Right ventricle myocardium inferior (tissue), 1 donor: ENCODE results near the gene BASP1. TPM values are rescaled to one million over a fixed set of nuclear protein-coding genes. Genes with fewer than 3 reads are reported as not detected.
A peak's percentile ranks its signal among the peaks of the same experiment; 100 is the strongest.

Experiments
- ATAC-seq: fragments of 200-7000 bp; cut with Tn5 transposase; one replicate; pipeline ENCODE4 v1.9.1; 2020; ENCODE audit warnings: mild to moderate bottlenecking, moderate library complexity
- DNase-seq: peaks from one replicate; pipeline ENCODE4 v3.0.0; 2021; ENCODE audit errors: missing footprints
- intact Hi-C: fragments of 100-400 bp; cut with DNase I; formaldehyde crosslinking; loops from one replicate; pipeline ENCODE4 v1.11.0; 2022
- total RNA-seq: library from RNA; stranded (reverse); fragmentation: NEBNext Ultra II Directional; extraction: Animal tissue kit (Norgen Biotek cat#: 25700); gene quantifications from one replicate; pipeline ENCODE4 v1.2.1, GENCODE V29; 2021
- donor health status: DM: no; HTN: yes; CAD: no; lungs with severe emphysema.

BASP1 gene
- total RNA-seq, 1 donor from 2014 or later, result 3.2 TPM

GRCh38 chr5:17269201-17269600, 51.8 kb downstream of the BASP1 start:
- intact Hi-C loops, result no loop called here
- ATAC-seq (no peak), DNase-seq (no peak)

DNA sequence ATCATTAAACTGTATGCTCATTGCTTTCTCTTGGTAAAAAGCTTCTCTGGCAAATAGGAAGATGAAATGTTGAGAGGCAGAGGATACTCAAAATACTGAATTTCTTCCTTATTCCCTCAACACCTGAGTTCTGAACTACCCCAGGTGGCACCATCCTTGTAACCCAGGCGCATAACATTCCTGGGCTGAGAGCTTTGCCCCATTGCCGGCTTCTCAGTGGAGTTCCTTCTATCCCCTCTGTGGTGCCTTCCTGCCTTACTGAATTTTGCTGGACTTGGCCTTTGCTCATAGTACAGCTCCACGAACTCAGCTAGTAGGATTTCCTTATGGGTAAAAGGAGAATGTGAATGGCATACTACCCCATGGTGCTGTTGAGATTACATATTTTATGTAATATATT, 54.7 kb downstream of the BASP1 start:
- DNase-seq, result no peak
- intact Hi-C loops, result no loop called here
- no peak for ATAC-seq

- intact Hi-C loops, result no loop called here
- DNase-seq (no peak), ATAC-seq (no peak)
These were observed 58.1 kb downstream of the BASP1 start for GRCh38 chr5:17275289-17276158.

DNA sequence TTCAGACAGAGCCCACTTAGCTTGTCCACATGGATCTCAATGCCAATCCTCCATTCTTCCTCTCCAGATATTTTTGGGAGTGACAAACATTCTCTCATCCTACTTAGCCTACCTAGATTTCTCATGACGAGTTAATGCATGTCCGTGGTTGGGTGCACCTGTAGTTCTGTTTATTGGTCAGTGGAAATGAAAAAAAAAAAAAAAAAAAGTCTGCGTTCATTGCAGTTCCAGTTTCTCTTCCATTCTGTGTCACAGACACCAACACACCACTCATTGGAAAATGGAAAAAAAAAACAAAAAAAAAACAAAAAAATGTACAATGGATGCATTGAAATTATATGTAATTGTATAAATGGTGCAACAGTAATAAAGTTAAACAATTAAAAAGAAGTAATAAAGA, 59.0 kb downstream of the BASP1 start:
- intact Hi-C loops, result no loop called here
- no peak for DNase-seq
- ATAC-seq, result no peak

- intact Hi-C loops, result no loop called here
- ATAC-seq (no peak), DNase-seq (no peak)
These were observed 60.5 kb downstream of the BASP1 start for GRCh38 chr5:17277907-17278306.

- DNase-seq (no peak), ATAC-seq (no peak)
- intact Hi-C loops, result no loop called here
These were observed 61.5 kb downstream of the BASP1 start for GRCh38 chr5:17278931-17279330.

- DNase-seq, result no peak
- intact Hi-C loops, result no loop called here
- ATAC-seq, result no peak
These were observed 62.1 kb downstream of the BASP1 start for GRCh38 chr5:17279487-17279886.

DNA sequence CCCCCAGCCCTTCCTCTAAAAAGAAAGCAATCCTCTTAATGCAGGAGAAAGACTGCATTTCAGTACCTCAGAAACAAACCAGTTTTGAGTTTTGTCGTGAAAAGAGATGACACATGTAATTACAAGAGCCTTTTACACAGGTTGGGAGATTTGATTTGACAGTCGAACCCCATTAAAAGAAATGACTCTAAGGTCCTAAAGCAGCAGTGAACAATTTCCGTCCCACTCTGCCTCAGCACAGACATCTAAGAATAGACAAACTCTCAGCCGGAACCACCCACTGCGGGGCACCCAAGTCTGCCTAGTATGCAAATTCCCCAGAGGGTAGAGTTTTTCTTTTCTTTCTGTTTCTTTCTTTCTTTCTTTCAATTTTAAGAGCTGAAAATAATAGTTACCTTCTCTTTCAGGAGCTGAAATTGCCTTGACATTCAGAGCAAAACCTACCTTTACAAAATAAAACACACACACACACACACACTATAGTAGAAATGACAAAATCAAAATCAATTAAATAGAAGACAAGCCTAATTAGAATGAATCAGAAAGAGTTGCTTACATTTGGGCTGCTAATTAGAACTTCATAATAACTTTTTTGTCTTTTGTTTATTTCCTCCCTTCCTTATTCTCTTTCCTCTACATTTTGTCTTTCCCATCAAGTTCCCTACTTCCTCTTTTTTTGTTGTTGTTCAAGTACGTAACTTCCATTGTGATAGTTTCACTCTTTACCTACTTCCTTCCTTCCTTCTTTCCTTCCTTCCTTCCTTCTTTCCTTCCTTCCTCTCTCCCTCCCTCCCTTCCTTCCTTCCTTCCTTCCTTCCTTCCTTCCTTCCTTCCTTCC, 65.1 kb downstream of the BASP1 start:
- intact Hi-C loops, result no loop called here
- DNase-seq, result no peak
- ATAC-seq, result no peak

GRCh38 chr5:17283121-17283415, 65.6 kb downstream of the BASP1 start:
- ATAC-seq, result no peak
- DNase-seq, result no peak
- intact Hi-C loops, result no loop called here

GRCh38 chr5:17287501-17288155, 70.2 kb downstream of the BASP1 start:
- DNase-seq (no peak), ATAC-seq (no peak)
- intact Hi-C loops, result no loop called here

GRCh38 chr5:17288570-17288969, 71.1 kb downstream of the BASP1 start:
- intact Hi-C loops, result no loop called here

DNA sequence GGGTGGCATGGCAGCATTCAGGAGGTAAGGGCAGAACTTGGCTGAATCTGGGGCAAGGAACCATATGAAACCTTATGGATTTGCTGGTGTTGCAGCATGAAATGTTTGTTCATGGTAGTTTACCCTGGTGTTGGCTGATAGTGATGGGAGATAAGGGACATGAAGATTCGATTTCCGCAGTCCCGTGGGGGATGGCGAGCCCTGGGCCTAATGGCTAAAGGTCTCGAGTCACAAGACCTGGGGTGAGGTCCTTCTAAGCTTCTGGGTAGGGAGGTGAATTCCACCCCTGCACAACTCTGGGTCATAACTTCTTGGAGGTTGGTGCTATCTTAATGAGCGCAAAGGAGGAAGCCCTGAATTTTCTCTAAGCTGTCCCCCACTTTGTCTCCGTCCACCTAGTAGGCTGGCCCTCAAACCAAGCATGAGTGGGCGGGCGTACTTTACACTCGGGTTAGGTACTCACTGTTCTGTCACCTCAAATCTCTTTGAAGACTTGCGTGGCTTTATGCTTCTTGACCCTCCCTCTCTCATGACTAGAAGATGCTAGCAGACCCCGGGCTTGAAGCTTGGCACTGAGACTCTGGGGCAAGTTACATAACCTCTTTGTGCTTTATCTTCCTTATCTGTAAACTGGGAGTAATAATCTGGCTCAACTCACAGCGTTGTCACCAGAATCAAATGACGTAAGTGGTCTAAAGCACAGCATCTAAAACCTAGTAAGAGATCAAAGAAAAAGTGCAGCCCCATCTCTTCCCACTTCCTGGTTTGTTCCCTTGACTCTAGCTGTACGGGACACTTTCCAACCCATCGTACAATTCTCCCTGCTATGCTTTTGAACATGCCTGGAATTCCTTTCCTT, 72.5 kb downstream of the BASP1 start:
- no peak for DNase-seq
- intact Hi-C loops, result no loop called here
- ATAC-seq, result no peak

More at GRCh38 chr5:17288570-17288969, 71.1 kb downstream of the BASP1 start:
- ATAC-seq, result no peak
- DNase-seq, result no peak

- ATAC-seq, result no peak
- intact Hi-C loops, result no loop called here
- no peak for DNase-seq
These were observed 73.1 kb downstream of the BASP1 start for GRCh38 chr5:17290540-17290974.

GRCh38 chr5:17292434-17293015, 75.1 kb downstream of the BASP1 start:
- no peak for DNase-seq
- no peak for ATAC-seq
- intact Hi-C loops, result no loop called here

DNA sequence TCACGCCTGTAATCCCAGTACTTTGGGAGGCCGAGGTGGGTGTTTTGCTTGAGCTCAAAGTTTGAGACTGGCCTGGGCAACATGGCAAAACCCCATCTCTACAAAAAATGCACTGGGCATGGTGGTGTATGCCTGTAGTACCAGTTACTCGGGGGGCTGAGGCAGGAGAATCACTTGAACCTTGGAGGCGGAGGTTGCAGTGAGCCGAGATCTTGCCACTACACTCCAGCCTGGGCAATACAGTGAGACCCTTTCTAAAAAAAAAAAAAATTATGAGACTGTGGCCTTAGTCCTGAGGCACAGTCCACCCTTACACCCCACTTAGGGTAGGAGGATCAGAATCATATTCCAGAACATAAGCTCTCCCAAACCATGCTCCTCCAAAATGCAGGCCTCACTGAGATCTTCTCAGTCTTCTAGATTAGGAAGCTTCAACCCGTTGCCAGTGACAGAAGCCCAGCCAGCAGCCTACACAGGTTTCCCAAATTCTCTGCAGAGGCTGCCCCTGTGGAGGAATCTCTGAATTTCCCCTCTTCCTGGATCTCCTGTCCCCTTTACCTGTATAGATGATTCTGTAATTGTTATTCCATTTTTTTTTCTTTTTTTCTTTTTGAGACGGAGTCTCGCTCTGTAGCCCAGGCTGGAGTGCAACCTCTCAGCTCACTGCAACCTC, 77.3 kb downstream of the BASP1 start:
- no peak for ATAC-seq
- intact Hi-C loops, result no loop called here
- DNase-seq, result no peak

DNA sequence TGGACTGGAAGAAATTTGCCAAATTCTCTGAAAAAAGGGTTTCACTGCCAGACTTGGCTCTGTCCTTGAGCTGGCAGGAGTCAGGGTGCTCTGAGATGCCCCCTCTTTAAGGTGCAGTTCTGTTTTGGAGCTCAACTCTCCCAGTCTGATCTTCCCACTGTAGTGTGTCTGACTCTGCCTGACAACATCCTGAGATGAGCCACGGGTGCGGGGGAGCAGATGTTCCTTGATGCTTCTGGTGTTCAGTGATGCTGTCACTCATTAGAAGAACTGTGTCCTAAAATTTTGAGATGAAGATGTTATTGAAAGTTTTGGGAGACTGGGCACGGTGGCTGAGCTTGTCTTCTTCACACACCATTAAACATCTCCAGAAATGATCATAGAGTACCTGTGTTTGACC, 78.2 kb downstream of the BASP1 start:
- DNase-seq (no peak), ATAC-seq (no peak)
- intact Hi-C loops, result no loop called here

GRCh38 chr5:17302106-17302505, 84.7 kb downstream of the BASP1 start:
- intact Hi-C loops, result no loop called here
- no peak for DNase-seq
- ATAC-seq, result no peak

GRCh38 chr5:17302604-17303003, 85.2 kb downstream of the BASP1 start:
- DNase-seq (no peak), ATAC-seq (peak; percentile 67)
- intact Hi-C loops, result no loop called here
